OCI-LY3 (cell line): ENCODE results near the gene TTC7B.
"Not testable (repeated sequence)": the region's sequence is repeated elsewhere in the genome, so short reads cannot be mapped to it uniquely, and the experiment has no call there.

Experiments
- H2AFZ ChIP-seq: fragments of 200-600, 300-600 bp; shearing (Covaris generic); 2 replicates; pipeline ENCODE4 v1.6.0; 2014; ENCODE audit warnings: antibody characterized with exemption, low read depth, low read length
- H3K27ac ChIP-seq: fragments of 200-600, 300-600 bp; sonication (generic); 2 replicates; pipeline ENCODE4 v1.5.1; 2014; ENCODE audit warnings: mild to moderate bottlenecking, low read length, moderate library complexity, mixed read lengths
- H3K27me3 ChIP-seq: fragments of 200-600, 300-600 bp; sonication (generic); 2 replicates; pipeline ENCODE4 v1.6.1; 2014; ENCODE audit warnings: low read depth, low read length, mixed read lengths
- H3K36me3 ChIP-seq: fragments of 200-600, 300-600 bp; sonication (generic); replicated peaks from 2 replicates; pipeline ENCODE3; 2014; ENCODE audit warnings: low read depth, low read length, mixed read lengths
- H3K4me1 ChIP-seq: fragments of 300-600, 200-600 bp; sonication (generic); 2 replicates; pipeline ENCODE4 v1.6.1; 2014; ENCODE audit warnings: low read length, mixed read lengths
- H3K4me2 ChIP-seq: fragments of 200-600, 300-600 bp; sonication (generic); 2 replicates; pipeline ENCODE4 v1.6.1; 2014; ENCODE audit warnings: low read length, mixed read lengths
- H3K4me3 ChIP-seq: fragments of 300-600, 200-600 bp; sonication (generic); 2 replicates; pipeline ENCODE4 v1.5.1; 2014; ENCODE audit warnings: antibody characterized with exemption, mild to moderate bottlenecking, low read length, moderate library complexity
- H3K79me2 ChIP-seq: fragments of 300-600, 200-600 bp; shearing (Covaris generic); 2 replicates; pipeline ENCODE4 v1.6.1; 2014; ENCODE audit warnings: mild to moderate bottlenecking, low read length, mixed read lengths
- H3K9ac ChIP-seq: fragments of 300-600, 200-600 bp; shearing (Covaris generic); 2 replicates; pipeline ENCODE4 v1.6.0; 2014; ENCODE audit warnings: mild to moderate bottlenecking, low read length, moderate library complexity
- H3K9me3 ChIP-seq: fragments of 200-600, 300-600 bp; shearing (Covaris generic); 2 replicates; pipeline ENCODE4 v1.6.1; 2014; ENCODE audit warnings: low read length, mixed read lengths; ENCODE audit not compliant: insufficient read depth
- H4K20me1 ChIP-seq: fragments of 200-600, 300-600 bp; sonication (generic); 2 replicates; pipeline ENCODE4 v1.6.1; 2016; ENCODE audit warnings: low read length, mixed read lengths; ENCODE audit not compliant: insufficient read depth
- EZH2phosphoT487 ChIP-seq: fragments of 200-600 bp; shearing (Covaris generic); IDR thresholded peaks from 2 replicates; pipeline ENCODE4 v1.6.1; 2018; ENCODE audit warnings: antibody characterized with exemption, mixed run types, low read depth
- TF ChIP-seq, protein P1 (sequence below): fragments of 200-600, 300-600 bp; sonication (generic); IDR thresholded peaks from 2 replicates; pipeline ENCODE4 v1.5.1; 2014; ENCODE audit warnings: antibody characterized with exemption, low read length, low read depth

Gene TTC7B, protein sequence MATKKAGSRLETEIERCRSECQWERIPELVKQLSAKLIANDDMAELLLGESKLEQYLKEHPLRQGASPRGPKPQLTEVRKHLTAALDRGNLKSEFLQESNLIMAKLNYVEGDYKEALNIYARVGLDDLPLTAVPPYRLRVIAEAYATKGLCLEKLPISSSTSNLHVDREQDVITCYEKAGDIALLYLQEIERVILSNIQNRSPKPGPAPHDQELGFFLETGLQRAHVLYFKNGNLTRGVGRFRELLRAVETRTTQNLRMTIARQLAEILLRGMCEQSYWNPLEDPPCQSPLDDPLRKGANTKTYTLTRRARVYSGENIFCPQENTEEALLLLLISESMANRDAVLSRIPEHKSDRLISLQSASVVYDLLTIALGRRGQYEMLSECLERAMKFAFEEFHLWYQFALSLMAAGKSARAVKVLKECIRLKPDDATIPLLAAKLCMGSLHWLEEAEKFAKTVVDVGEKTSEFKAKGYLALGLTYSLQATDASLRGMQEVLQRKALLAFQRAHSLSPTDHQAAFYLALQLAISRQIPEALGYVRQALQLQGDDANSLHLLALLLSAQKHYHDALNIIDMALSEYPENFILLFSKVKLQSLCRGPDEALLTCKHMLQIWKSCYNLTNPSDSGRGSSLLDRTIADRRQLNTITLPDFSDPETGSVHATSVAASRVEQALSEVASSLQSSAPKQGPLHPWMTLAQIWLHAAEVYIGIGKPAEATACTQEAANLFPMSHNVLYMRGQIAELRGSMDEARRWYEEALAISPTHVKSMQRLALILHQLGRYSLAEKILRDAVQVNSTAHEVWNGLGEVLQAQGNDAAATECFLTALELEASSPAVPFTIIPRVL

DNA sequence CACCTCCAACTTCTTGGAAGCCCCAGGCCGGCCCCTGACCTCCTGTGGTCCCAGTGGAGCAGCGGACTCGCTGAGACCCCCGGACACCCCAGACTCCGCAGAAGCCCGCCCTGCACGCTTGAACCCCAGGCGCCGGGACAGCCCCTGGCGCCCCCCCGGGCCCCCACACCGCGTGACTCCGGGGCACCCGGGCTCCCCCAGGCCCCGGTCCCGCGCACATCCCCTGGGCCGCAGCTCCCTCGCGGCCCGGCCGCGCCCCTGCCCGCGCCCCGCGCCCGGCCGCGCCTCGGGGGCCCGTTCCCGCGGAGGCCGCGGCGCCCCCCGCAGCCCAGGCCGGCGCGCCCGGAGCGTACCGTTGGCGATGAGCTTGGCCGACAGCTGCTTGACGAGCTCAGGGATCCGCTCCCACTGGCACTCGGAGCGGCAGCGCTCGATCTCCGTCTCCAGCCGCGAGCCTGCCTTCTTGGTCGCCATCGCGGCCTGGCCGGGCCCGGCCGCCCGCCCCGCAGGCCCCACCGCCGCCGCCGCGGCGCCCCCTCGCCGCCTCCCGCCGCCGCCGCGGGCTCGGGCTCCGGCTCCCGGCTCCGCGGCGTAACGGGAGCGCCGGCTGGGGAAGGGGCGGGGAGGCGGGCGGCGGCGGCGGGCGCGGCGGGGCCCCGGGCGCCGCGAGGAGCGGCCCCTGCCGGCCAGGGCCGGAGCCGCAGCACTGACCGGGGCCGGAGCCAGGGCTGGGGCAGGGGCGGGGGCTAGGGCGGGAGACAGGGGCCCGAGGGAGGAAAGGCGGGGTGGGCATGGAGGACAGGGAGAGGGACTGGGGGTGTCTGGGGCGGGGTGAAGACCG is at the start of gene TTC7B:
Gene TTC7B (minus strand): TSS at position 609 of the 841 bp plus-strand sequence. CDS start 135 bp downstream, at position 474.
- H3K9me3 ChIP-seq, result no peaks in the 10 kb centered on the region
- H3K4me2 ChIP-seq, result peak within 1 kb of the TSS; percentile 84
- H4K20me1 ChIP-seq, result no peaks in the 10 kb centered on the region
- H3K4me1 ChIP-seq, result peaks cover 9% of the 10 kb centered on the region
- H3K27me3 ChIP-seq, result no peaks in the 10 kb centered on the region; the same call in 1 of the 2 replicates
- no peaks in the 10 kb centered on the region for H3K36me3 ChIP-seq
- H2AFZ ChIP-seq, result peak within 1 kb of the TSS; percentile 55
- peak within 1 kb of the TSS; percentile 91 for H3K4me3 ChIP-seq
- TF ChIP-seq EZH2phosphoT487, result no peak
- TF ChIP-seq, protein P1, sequence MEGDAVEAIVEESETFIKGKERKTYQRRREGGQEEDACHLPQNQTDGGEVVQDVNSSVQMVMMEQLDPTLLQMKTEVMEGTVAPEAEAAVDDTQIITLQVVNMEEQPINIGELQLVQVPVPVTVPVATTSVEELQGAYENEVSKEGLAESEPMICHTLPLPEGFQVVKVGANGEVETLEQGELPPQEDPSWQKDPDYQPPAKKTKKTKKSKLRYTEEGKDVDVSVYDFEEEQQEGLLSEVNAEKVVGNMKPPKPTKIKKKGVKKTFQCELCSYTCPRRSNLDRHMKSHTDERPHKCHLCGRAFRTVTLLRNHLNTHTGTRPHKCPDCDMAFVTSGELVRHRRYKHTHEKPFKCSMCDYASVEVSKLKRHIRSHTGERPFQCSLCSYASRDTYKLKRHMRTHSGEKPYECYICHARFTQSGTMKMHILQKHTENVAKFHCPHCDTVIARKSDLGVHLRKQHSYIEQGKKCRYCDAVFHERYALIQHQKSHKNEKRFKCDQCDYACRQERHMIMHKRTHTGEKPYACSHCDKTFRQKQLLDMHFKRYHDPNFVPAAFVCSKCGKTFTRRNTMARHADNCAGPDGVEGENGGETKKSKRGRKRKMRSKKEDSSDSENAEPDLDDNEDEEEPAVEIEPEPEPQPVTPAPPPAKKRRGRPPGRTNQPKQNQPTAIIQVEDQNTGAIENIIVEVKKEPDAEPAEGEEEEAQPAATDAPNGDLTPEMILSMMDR, result peak; percentile 13; the same call in 1 of the 2 replicates
- H3K27ac ChIP-seq, result no peak within 1 kb of the TSS
- H3K9ac ChIP-seq, result peak within 1 kb of the TSS; percentile 66
- peaks cover 7% of the 10 kb centered on the region for H3K79me2 ChIP-seq

DNA sequence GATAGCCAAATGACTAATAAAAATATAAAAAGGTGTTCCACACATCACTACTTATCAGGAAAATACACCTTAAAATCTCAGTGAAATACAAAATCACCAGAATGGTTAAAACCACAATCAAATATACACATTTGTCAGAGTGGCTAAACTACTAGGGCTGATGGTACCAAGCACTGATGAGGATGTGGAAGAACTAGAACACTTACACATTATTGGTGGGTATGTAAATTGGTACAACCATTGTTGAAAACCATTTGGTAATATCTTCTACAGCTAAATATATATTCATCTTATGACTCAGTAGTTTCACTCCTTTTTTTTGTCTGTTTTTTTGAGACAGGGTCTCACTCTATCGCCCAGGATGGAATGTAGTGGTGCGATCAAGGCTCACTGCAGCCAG is 48.5 kb upstream of the TTC7B start:
- Histone ChIP-seq H3K27ac (no peak overlapping the region), H3K9me3 (no peaks in the 10 kb centered on the region), H2AFZ (no peak overlapping the region), H3K79me2 (no peaks in the 10 kb centered on the region), H3K9ac (no peak overlapping the region), H3K27me3 (no peaks in the 10 kb centered on the region), H3K4me2 (no peak overlapping the region), H3K36me3 (peaks cover 7% of the 10 kb centered on the region), H3K4me1 (peaks cover 6% of the 10 kb centered on the region; the same call in 1 of the 2 replicates), H4K20me1 (no peaks in the 10 kb centered on the region), H3K4me3 (no peak overlapping the region)
- no peak for TF ChIP-seq EZH2phosphoT487

DNA sequence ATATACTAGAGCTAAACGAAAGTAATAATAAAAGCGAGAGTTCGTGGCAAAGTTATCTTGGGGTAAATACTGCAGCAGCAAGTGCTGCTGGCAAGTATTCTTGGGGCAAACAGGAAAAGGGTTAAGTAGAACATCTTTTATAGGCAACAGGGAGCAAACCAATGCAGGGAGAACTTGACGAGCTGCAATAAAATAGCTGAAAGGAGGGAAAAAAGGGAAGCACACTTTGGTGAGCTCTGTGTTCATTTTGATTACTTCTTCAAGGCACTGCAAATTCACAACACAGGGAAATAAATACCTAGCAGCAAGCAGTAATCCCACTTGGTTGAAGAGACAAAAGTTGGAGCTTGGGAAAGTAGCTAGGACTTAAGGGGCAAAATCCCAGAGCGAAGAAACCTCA is 42.3 kb upstream of the TTC7B start:
- Histone ChIP-seq H3K4me1 (peaks cover 4% of the 10 kb centered on the region), H3K4me2 (peak overlapping the region; percentile 25; the same call in 1 of the 2 replicates), H3K27me3 (no peaks in the 10 kb centered on the region), H4K20me1 (no peaks in the 10 kb centered on the region), H3K27ac (no peak overlapping the region), H3K4me3 (peak overlapping the region; percentile 25), H3K9ac (no peak overlapping the region), H3K9me3 (no peaks in the 10 kb centered on the region), H2AFZ (no peak overlapping the region), H3K36me3 (no peaks in the 10 kb centered on the region), H3K79me2 (no peaks in the 10 kb centered on the region)
- TF ChIP-seq, protein P1, result no peak
- no peak for TF ChIP-seq EZH2phosphoT487

DNA sequence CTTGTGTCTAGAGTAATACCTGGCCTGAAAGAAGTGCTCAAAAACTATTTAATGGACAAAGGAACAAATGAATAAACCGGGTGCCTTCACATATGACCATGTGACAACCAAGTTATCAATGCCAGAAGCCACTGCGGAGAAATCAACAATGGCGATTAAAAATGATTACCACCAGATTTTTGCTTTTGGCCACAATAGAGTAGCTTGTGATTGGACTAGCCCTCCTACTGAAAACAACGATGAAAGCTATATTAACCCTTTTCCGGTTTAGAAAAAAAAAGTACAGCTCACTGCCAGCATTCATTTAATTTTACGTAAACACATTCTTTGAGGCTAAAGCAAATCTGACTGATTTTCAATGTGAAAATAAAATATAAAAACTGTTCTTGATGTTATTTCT is 41.6 kb upstream of the TTC7B start:
- TF ChIP-seq EZH2phosphoT487, result no peak
- TF ChIP-seq, protein P1, result no peak
- H2AFZ ChIP-seq, result no peak overlapping the region

DNA sequence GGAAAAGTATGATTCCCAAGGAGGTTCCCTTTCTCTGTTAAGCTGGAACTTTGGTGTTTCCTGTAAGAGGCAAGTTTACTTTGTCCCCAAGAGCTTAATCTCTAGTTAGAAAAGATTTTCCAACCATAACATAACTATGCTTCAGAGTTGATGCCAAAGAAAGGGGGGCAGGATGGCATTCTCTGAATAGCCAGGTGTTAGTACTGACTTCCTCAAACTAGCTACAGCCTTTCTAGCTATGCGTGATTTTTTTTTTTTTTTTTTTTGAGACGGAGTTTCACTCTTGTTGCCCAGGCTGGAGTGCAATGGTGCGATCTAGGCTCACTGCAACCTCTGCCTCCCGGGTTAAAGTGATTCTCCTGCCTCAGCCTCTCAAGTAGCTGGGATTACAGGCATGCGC is 39.9 kb upstream of the TTC7B start:
- not testable (repeated sequence) for H4K20me1 ChIP-seq, H3K4me3 ChIP-seq, H2AFZ ChIP-seq, H3K27me3 ChIP-seq, H3K4me2 ChIP-seq, H3K9ac ChIP-seq, H3K9me3 ChIP-seq, H3K79me2 ChIP-seq, H3K36me3 ChIP-seq, H3K27ac ChIP-seq, H3K4me1 ChIP-seq

More for the DNA sequence above, 41.6 kb upstream of the TTC7B start:
- H3K9ac ChIP-seq, result no peak overlapping the region
- no peaks in the 10 kb centered on the region for H3K9me3 ChIP-seq
- H4K20me1 ChIP-seq, result no peaks in the 10 kb centered on the region
- H3K27ac ChIP-seq, result no peak overlapping the region
- peak overlapping the region; percentile 25; the same call in 1 of the 2 replicates for H3K4me3 ChIP-seq
- no peaks in the 10 kb centered on the region for H3K36me3 ChIP-seq
- H3K27me3 ChIP-seq, result no peaks in the 10 kb centered on the region
- peaks cover 4% of the 10 kb centered on the region for H3K4me1 ChIP-seq
- peak overlapping the region; percentile 25; the same call in 1 of the 2 replicates for H3K4me2 ChIP-seq
- H3K79me2 ChIP-seq, result no peaks in the 10 kb centered on the region
